Chondrocyte (in vitro differentiated cells): ENCODE results near the gene SLC25A46. TPM values are rescaled to one million over a fixed set of nuclear protein-coding genes. Genes with fewer than 3 reads are reported as not detected.
"Not testable (repeated sequence)": the region's sequence is repeated elsewhere in the genome, so short reads cannot be mapped to it uniquely, and the experiment has no call there.

Experiments used
- DNase-seq: peaks from one replicate; pipeline ENCODE4 v3.0.0; 2021; ENCODE audit warnings: mixed read lengths, low spot score
- H3K27ac Mint-ChIP-seq: one replicate; pipeline ENCODE4 v1.8.0; 2021; ENCODE audit warnings: mild to moderate bottlenecking, moderate library complexity, mixed read lengths; ENCODE audit not compliant: unreplicated experiment
- H3K27me3 Mint-ChIP-seq: 2 replicates; pipeline ENCODE4 v1.8.0; 2021; ENCODE audit warnings: low read depth, mixed read lengths
- H3K36me3 Mint-ChIP-seq: 2 replicates; pipeline ENCODE4 v1.8.0; 2021; ENCODE audit warnings: low read depth, mixed read lengths
- H3K4me1 Mint-ChIP-seq: 2 replicates; pipeline ENCODE4 v1.8.0; 2021; ENCODE audit warnings: low read depth, mild to moderate bottlenecking, mixed read lengths
- H3K4me3 Mint-ChIP-seq: one replicate; pipeline ENCODE4 v1.8.0; 2021; ENCODE audit warnings: mild to moderate bottlenecking, moderate library complexity, mixed read lengths; ENCODE audit not compliant: unreplicated experiment
- H3K9me3 Mint-ChIP-seq: 2 replicates; pipeline ENCODE4 v1.8.0; 2021; ENCODE audit warnings: low read depth, mixed read lengths
- long read RNA-seq: library from polyadenylated mRNA; stranded (forward); transcript quantifications from one replicate; pipeline ENCODE4 v2.0.0, GENCODE V29; 2021
- total RNA-seq: library from RNA; stranded (reverse); gene quantifications from 3 replicates; pipeline ENCODE4 v1.2.1, GENCODE V29; 2021
- TF ChIP-seq, protein P1 (sequence below): fragments of 200-600 bp; sonication (generic); IDR thresholded peaks from 2 replicates; pipeline ENCODE4 v1.5.0; 2021; ENCODE audit warnings: antibody characterized with exemption, mild to moderate bottlenecking, moderate library complexity

SLC25A46 gene
- 44.6 to 60.5 TPM (median 46.4 TPM) in 3 replicates for total RNA-seq
- long read RNA-seq, transcript SLC25A46-201 (8 exons, 2,385 nt) = major isoform, 56 of 67 reads
- long read RNA-seq, partial matches to known transcripts = 1 of 67 reads
- long read RNA-seq, other reads (novel, unspliced or antisense) = 10 of 67 reads

GRCh38 chr5:110738812-110739651 lies at the start of gene SLC25A46:
Gene SLC25A46, plus strand, starts transcription at chr5:110739007. Its CDS starts 113 bp downstream, at chr5:110739120.
- H3K27ac Mint-ChIP-seq = peak within 1 kb of the TSS; percentile 95
- no peaks in the 10 kb centered on the region for H3K9me3 Mint-ChIP-seq
- TF ChIP-seq, protein P1, sequence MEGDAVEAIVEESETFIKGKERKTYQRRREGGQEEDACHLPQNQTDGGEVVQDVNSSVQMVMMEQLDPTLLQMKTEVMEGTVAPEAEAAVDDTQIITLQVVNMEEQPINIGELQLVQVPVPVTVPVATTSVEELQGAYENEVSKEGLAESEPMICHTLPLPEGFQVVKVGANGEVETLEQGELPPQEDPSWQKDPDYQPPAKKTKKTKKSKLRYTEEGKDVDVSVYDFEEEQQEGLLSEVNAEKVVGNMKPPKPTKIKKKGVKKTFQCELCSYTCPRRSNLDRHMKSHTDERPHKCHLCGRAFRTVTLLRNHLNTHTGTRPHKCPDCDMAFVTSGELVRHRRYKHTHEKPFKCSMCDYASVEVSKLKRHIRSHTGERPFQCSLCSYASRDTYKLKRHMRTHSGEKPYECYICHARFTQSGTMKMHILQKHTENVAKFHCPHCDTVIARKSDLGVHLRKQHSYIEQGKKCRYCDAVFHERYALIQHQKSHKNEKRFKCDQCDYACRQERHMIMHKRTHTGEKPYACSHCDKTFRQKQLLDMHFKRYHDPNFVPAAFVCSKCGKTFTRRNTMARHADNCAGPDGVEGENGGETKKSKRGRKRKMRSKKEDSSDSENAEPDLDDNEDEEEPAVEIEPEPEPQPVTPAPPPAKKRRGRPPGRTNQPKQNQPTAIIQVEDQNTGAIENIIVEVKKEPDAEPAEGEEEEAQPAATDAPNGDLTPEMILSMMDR = no peak
- H3K36me3 Mint-ChIP-seq = peaks cover 1% of the 10 kb centered on the region
- H3K4me3 Mint-ChIP-seq = peak within 1 kb of the TSS; percentile 89
- peaks cover 3% of the 10 kb centered on the region for H3K27me3 Mint-ChIP-seq
- peak; percentile 91 for DNase-seq
- peaks cover 33% of the 10 kb centered on the region for H3K4me1 Mint-ChIP-seq

GRCh38 chr5:110690587-110690986 lies 48.2 kb upstream of the SLC25A46 start:
- DNase-seq, H3K4me3 Mint-ChIP-seq, H3K27me3 Mint-ChIP-seq, H3K36me3 Mint-ChIP-seq, H3K9me3 Mint-ChIP-seq, H3K27ac Mint-ChIP-seq, H3K4me1 Mint-ChIP-seq: not testable (repeated sequence)

DNA sequence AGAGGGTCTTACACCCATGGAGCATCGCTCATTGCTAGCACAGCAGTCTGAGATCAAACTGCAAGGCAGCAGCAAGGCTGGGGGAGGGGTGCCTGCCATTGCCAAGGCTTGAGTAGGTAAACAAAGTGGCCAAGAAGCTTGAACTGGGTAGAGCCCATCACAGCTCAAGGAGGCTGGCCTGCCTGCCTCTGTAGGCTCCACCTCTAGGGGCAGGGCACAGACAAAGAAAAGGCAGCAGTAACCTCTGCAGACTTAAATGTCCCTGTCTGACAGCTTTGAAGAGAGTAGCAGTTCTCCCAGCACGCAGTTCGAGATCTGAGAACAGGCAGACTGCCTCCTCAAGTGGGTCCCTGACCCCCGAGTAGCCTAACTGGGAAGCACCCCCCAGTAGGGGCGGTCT lies 46.1 kb upstream of the SLC25A46 start:
- not testable (repeated sequence) for H3K36me3 Mint-ChIP-seq, H3K27me3 Mint-ChIP-seq, H3K27ac Mint-ChIP-seq, H3K4me1 Mint-ChIP-seq, H3K4me3 Mint-ChIP-seq
- DNase-seq = peak; percentile 43
- peaks cover 11% of the 10 kb centered on the region for H3K9me3 Mint-ChIP-seq

GRCh38 chr5:110702300-110702699 lies 36.5 kb upstream of the SLC25A46 start:
- Mint-ChIP-seq H3K36me3 (no peaks in the 10 kb centered on the region), H3K27ac (peak overlapping the region; percentile 33), H3K4me1 (peaks cover 28% of the 10 kb centered on the region), H3K27me3 (no peaks in the 10 kb centered on the region), H3K4me3 (no peak overlapping the region), H3K9me3 (no peaks in the 10 kb centered on the region)
- TF ChIP-seq, protein P1 = no peak
- no peak for DNase-seq

DNA sequence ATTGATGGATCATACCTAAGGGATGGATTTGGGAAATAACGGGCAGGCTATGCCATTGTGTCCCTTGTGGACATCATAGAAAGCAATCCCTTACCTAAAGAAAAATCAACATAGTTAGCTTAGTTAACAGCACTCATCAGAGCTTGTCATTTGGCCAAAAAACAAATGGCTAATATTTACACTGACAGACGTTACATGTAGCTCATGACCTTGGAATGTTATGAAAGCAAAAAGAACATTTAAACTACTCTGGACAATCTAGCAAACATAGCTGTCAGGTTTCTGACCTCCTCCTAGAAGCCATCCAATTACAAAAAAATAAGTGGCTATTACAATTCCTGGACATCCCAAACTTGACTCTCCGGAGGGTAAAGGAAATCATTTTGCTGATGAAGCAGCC lies 36.1 kb upstream of the SLC25A46 start:
- Mint-ChIP-seq H3K36me3 (no peaks in the 10 kb centered on the region), H3K4me1 (peaks cover 28% of the 10 kb centered on the region), H3K9me3 (no peaks in the 10 kb centered on the region), H3K4me3 (no peak overlapping the region), H3K27ac (peak overlapping the region; percentile 33), H3K27me3 (no peaks in the 10 kb centered on the region)
- TF ChIP-seq, protein P1 = no peak
- DNase-seq = no peak

DNA sequence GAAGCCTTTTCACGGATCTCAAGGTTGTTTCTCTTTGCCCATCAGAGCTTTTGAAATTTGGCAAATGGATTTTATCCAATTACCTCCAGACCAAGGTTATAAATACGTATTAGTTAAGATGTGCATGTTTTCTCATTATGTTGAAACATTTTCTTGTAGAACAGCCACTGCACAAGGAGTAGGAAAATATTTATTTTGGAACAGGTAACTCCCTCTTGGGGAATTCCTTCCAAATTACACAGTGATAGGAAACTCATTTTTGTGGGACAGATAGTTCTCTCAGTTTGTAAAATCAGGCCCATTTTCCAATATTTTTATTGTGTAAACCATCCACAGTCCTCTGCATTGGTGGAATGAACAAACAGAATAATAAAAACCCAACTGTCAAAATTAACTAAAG lies 35.3 kb upstream of the SLC25A46 start:
- Mint-ChIP-seq H3K27me3 (no peaks in the 10 kb centered on the region), H3K27ac (no peak overlapping the region), H3K36me3 (no peaks in the 10 kb centered on the region), H3K9me3 (no peaks in the 10 kb centered on the region), H3K4me1 (peaks cover 28% of the 10 kb centered on the region), H3K4me3 (no peak overlapping the region)
- DNase-seq = no peak
- TF ChIP-seq, protein P1 = no peak
